K562 (cell line): ENCODE results near the gene RARG. TPM values are rescaled to one million over a fixed set of nuclear protein-coding genes. Genes with fewer than 3 reads are reported as not detected.

Experiments
- ADNP ChIP-seq: fragments of 200-800 bp; sonication (Bioruptor generic); IDR thresholded peaks from 2 replicates; pipeline ENCODE4 v1.6.1; 2016; ENCODE audit warnings: missing genetic modification characterization, missing compliant biosample characterization
- ARID1B ChIP-seq: fragments of 450-650 bp; IDR thresholded peaks from 2 replicates; pipeline ENCODE4 v1.6.1; 2016; ENCODE audit warnings: antibody characterized with exemption, mild to moderate bottlenecking, inconsistent platforms
- ARNT ChIP-seq, 2 experiments: fragments of 450-650 bp; IDR thresholded peaks; 2 replicates each; pipeline ENCODE4 v1.6.1; 2016; ENCODE audit warnings: mild to moderate bottlenecking in 1 of 2
- BMI1 ChIP-seq: fragments of 150-350 bp; IDR thresholded peaks from 2 replicates; pipeline ENCODE4 v1.6.1; 2014; ENCODE audit warnings: low read length
- BRF1 ChIP-seq: IDR thresholded peaks from 3 replicates; pipeline ENCODE4 v1.6.1; 2011; ENCODE audit warnings: borderline replicate concordance, mild to moderate bottlenecking; ENCODE audit not compliant: insufficient read length; ENCODE audit errors: extremely low read depth
- CXXC5 ChIP-seq: fragments of 250-450 bp; sonication (Bioruptor Pico); IDR thresholded peaks from 2 replicates; pipeline ENCODE4 v1.8.0; 2022; ENCODE audit warnings: inconsistent platforms, mild to moderate bottlenecking, moderate library complexity
- KDM4B ChIP-seq, 2 experiments: fragments of 450-650 bp in 1 of 2; sonication (generic) in 1 of 2; IDR thresholded peaks; 2 replicates each; pipeline ENCODE4 v1.6.1; 2016 to 2017; ENCODE audit warnings: borderline replicate concordance in 2 of 2, antibody characterized with exemption in 1 of 2, low read depth in 1 of 2, mild to moderate bottlenecking in 1 of 2
- MCM7 ChIP-seq, 2 experiments: fragments of 450-650 bp; IDR thresholded peaks; 2 replicates each; pipeline ENCODE4 v1.6.1; 2016 to 2018
- POLR2AphosphoS2 ChIP-seq: IDR thresholded peaks from 2 replicates; pipeline ENCODE4 v1.6.1; 2012; ENCODE audit warnings: low read length, improper control_type of control experiment
- RHOXF2B ChIP-seq: fragments of 250-450 bp; sonication (Bioruptor Pico); conservative IDR thresholded peaks from 2 replicates; pipeline ENCODE4 v1.5.1; 2021
- SAP30 ChIP-seq: fragments of 200-600 bp; sonication (generic); IDR thresholded peaks from 2 replicates; pipeline ENCODE4 v1.6.1; 2012; ENCODE audit warnings: borderline replicate concordance, low read depth, mild to moderate bottlenecking, moderate library complexity, low read length, control low read depth, inconsistent platforms; ENCODE audit not compliant: insufficient read depth, poor library complexity, severe bottlenecking
- SREBF1 ChIP-seq: fragments of 150-350 bp; IDR thresholded peaks from 2 replicates; pipeline ENCODE4 v1.6.1; 2014; ENCODE audit warnings: antibody characterized with exemption, low read depth, low read length, borderline replicate concordance
- SUPT5H ChIP-seq: fragments of 450-650 bp; IDR thresholded peaks from 2 replicates; pipeline ENCODE4 v1.6.1; 2016
- TOE1 ChIP-seq, 2 experiments: fragments of 450-650 bp in 1 of 2; sonication (generic) in 1 of 2; formaldehyde crosslinking in 1 of 2; IDR thresholded peaks; 2 replicates each; pipeline versions ENCODE4 v1.7.1 to v1.8.0; 2016 to 2022; ENCODE audit warnings: borderline replicate concordance in 2 of 2, mild to moderate bottlenecking in 2 of 2, antibody characterized with exemption in 1 of 2, inconsistent platforms in 1 of 2, low read depth in 1 of 2, missing genetic modification reagents in 1 of 2, moderate library complexity in 1 of 2
- XRCC4 ChIP-seq: IDR thresholded peaks from one replicate; pipeline ENCODE4 v1.6.1; 2011; ENCODE audit not compliant: insufficient read depth, insufficient read length; ENCODE audit errors: extremely low read depth
- ZNF431 ChIP-seq: sonication (generic); formaldehyde crosslinking; IDR thresholded peaks from 2 replicates; pipeline ENCODE4 v1.8.0; 2022; ENCODE audit warnings: mild to moderate bottlenecking, missing genetic modification reagents
- ZZZ3 ChIP-seq: fragments of 450-650 bp; IDR thresholded peaks from 2 replicates; pipeline ENCODE4 v1.6.1; 2016; ENCODE audit warnings: antibody characterized with exemption, mild to moderate bottlenecking, moderate library complexity
- polyA plus RNA-seq, 8 experiments: library from polyadenylated mRNA; depleted of rRNA in 4 of 8; stranded (reverse) in 5 of 8; unstranded in 3 of 8; fragments of >200 nt; fragmentation: Nextera tagmentation in 2 of 8; fragmentation: Illumina TruSeq in 1 of 8; extraction: Ambion mirVana in 2 of 8; extraction: Trizol in 1 of 8; gene quantifications; 2 replicates each; pipeline versions ENCODE4 v1.2.1 to v1.2.3, GENCODE V29; 2011 to 2014; ENCODE audit warnings: inconsistent platforms in 1 of 8, missing spikeins in 1 of 8
- total RNA-seq, 7 experiments: library from RNA; depleted of rRNA in 6 of 7; stranded (reverse); fragments of >200 nt in 6 of 7; fragmentation: Illumina TruSeq in 2 of 7; extraction: Trizol in 2 of 7; gene quantifications; 2 replicates each; pipeline versions ENCODE4 v1.2.1 to v1.2.3, GENCODE V29; 2011 to 2021; ENCODE audit warnings: low replicate concordance in 1 of 7
- TF ChIP-seq, protein P1 (sequence below): sonication (generic); formaldehyde crosslinking; IDR thresholded peaks from 2 replicates; pipeline ENCODE4 v1.9.0; 2022; ENCODE audit warnings: mild to moderate bottlenecking, missing genetic modification reagents
- TF ChIP-seq, protein P2 (sequence below), 3 experiments: IDR thresholded peaks in 2 of 3; conservative IDR thresholded peaks in 1 of 3; 2 replicates each; pipeline ENCODE4 v1.5.1; 2011 to 2012; ENCODE audit warnings: low read length in 3 of 3, mild to moderate bottlenecking in 3 of 3, control low read depth in 2 of 3, improper control_type of control experiment in 1 of 3, inconsistent platforms in 1 of 3, low read depth in 1 of 3, mixed read lengths in 1 of 3, moderate library complexity in 1 of 3; ENCODE audit not compliant: insufficient read depth in 2 of 3
- TF ChIP-seq, protein P3 (sequence below), 2 experiments: IDR thresholded peaks in 1 of 2; conservative IDR thresholded peaks in 1 of 2; 2 replicates each; pipeline ENCODE4 v1.6.1; 2016; ENCODE audit warnings: low read depth in 2 of 2, mild to moderate bottlenecking in 1 of 2, missing compliant biosample characterization in 1 of 2, missing genetic modification characterization in 1 of 2, moderate library complexity in 1 of 2
- TF ChIP-seq, protein P4 (sequence below): fragments of 250-450 bp; sonication (Bioruptor Pico); IDR thresholded peaks from 2 replicates; pipeline ENCODE4 v1.4.0; 2020; ENCODE audit warnings: mild to moderate bottlenecking

RARG gene
- total and polyA plus RNA-seq, 9 of the 15 experiments (the other 6 are each of a cell fraction or from before 2014, with no cell fraction given), result 0.18 to 7.6 (median 3.8) TPM

DNA sequence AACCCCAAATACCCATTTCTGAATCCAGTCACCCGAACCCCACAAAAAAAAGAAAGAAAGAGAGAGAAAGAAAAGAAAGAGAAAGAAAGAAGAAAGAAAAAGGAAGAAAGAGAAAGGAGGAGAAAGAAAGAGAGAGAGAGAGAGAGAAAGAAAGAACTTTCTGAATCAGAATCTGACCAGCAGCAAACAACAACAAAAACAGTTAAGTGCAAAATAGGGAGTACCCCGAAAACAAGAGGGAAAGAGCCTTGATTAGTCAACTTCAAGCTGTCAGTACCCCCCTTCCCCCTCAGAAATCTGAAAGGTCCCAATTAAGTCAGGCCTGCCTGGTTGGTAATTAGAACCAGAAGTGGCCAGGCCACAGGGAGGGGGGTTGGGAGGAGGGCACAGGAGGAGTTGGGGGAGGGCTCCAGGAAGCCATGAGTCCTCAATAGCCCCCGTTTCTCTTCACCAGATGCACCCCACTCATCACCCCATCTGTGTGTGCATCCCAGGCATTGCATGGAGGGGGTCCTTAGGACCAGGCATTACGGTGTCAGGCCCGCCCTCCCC is 9.8 kb downstream of the RARG start (continued):
- no peak for TF ChIP-seq CXXC5 (CRISPR knock-in tag)
- TF ChIP-seq, protein P1, sequence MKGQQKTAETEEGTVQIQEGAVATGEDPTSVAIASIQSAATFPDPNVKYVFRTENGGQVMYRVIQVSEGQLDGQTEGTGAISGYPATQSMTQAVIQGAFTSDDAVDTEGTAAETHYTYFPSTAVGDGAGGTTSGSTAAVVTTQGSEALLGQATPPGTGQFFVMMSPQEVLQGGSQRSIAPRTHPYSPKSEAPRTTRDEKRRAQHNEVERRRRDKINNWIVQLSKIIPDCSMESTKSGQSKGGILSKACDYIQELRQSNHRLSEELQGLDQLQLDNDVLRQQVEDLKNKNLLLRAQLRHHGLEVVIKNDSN (CRISPR knock-in tag), result no peak
- TF ChIP-seq, protein P2, sequence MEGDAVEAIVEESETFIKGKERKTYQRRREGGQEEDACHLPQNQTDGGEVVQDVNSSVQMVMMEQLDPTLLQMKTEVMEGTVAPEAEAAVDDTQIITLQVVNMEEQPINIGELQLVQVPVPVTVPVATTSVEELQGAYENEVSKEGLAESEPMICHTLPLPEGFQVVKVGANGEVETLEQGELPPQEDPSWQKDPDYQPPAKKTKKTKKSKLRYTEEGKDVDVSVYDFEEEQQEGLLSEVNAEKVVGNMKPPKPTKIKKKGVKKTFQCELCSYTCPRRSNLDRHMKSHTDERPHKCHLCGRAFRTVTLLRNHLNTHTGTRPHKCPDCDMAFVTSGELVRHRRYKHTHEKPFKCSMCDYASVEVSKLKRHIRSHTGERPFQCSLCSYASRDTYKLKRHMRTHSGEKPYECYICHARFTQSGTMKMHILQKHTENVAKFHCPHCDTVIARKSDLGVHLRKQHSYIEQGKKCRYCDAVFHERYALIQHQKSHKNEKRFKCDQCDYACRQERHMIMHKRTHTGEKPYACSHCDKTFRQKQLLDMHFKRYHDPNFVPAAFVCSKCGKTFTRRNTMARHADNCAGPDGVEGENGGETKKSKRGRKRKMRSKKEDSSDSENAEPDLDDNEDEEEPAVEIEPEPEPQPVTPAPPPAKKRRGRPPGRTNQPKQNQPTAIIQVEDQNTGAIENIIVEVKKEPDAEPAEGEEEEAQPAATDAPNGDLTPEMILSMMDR (IDR thresholded peaks at IDR 0.05 in 2 of 3, conservative IDR thresholded peaks at IDR 0.05 in 1 of 3; ENCODE audit: insufficient read depth in 2 of 3, low read depth in 1 of 3, low read length in 3 of 3), result no peak
- TF ChIP-seq SAP30, result no peak
- 0 out of 2 replicates have a peak, but pooled peaks have one; percentile 30 for TF ChIP-seq TOE1 (IDR thresholded peaks at IDR 0.05; ENCODE audit: borderline replicate concordance)
- TF ChIP-seq TOE1 (CRISPR knock-in tag; IDR thresholded peaks at IDR 0.05; ENCODE audit: borderline replicate concordance, low read depth), result no peak
- TF ChIP-seq KDM4B (IDR thresholded peaks at IDR 0.05; ENCODE audit: borderline replicate concordance in 2 of 2, low read depth in 1 of 2), result no peak
- no peak for TF ChIP-seq SUPT5H
- no peak for TF ChIP-seq POLR2AphosphoS2
- no peak for TF ChIP-seq SREBF1
- TF ChIP-seq BRF1, result no peak
- TF ChIP-seq, protein P3, sequence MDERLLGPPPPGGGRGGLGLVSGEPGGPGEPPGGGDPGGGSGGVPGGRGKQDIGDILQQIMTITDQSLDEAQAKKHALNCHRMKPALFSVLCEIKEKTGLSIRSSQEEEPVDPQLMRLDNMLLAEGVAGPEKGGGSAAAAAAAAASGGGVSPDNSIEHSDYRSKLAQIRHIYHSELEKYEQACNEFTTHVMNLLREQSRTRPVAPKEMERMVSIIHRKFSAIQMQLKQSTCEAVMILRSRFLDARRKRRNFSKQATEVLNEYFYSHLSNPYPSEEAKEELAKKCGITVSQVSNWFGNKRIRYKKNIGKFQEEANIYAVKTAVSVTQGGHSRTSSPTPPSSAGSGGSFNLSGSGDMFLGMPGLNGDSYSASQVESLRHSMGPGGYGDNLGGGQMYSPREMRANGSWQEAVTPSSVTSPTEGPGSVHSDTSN (CRISPR knock-in tag; IDR thresholded peaks at IDR 0.05; ENCODE audit: low read depth), result no peak
- TF ChIP-seq, protein P3 (tag; conservative IDR thresholded peaks at IDR 0.05; ENCODE audit: low read depth), result no peak
- TF ChIP-seq ARNT (IDR thresholded peaks at IDR 0.05), result no peak
- TF ChIP-seq ARID1B, result peak; percentile 39; the same call in 1 of the 2 replicates
- no peak for TF ChIP-seq RHOXF2B (CRISPR knock-in tag)
- no peak for TF ChIP-seq ADNP (tag)
- no peak for TF ChIP-seq ZNF431 (CRISPR knock-in tag)
- TF ChIP-seq MCM7 (IDR thresholded peaks at IDR 0.05), result no peak
- TF ChIP-seq BMI1, result no peak
- TF ChIP-seq ZZZ3, result 0 out of 2 replicates have a peak, but pooled peaks have one; percentile 57
- TF ChIP-seq, protein P4, sequence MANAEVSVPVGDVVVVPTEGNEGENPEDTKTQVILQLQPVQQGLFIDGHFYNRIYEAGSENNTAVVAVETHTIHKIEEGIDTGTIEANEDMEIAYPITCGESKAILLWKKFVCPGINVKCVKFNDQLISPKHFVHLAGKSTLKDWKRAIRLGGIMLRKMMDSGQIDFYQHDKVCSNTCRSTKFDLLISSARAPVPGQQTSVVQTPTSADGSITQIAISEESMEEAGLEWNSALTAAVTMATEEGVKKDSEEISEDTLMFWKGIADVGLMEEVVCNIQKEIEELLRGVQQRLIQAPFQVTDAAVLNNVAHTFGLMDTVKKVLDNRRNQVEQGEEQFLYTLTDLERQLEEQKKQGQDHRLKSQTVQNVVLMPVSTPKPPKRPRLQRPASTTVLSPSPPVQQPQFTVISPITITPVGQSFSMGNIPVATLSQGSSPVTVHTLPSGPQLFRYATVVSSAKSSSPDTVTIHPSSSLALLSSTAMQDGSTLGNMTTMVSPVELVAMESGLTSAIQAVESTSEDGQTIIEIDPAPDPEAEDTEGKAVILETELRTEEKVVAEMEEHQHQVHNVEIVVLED (CRISPR knock-in tag), result no peak
- TF ChIP-seq XRCC4, result no peak
